ENCODE results near the gene MYEF2. TPM values are rescaled to one million over a fixed set of nuclear protein-coding genes. Genes with fewer than 3 reads are reported as not detected.

Gene MYEF2
- polyA plus RNA-seq (2012; ENCODE audit: insufficient read depth, insufficient read length, low read depth) = 93.4 TPM

GRCh38 chr15:48177766-48178647 lies at the start of gene MYEF2:
Gene MYEF2, minus strand, starts transcription at chr15:48178295. Its CDS starts 58 bp downstream, at chr15:48178237.
- no peaks in the 10 kb centered on the region for H3K27me3 ChIP-seq
- no peaks in the 10 kb centered on the region for H3K9me3 ChIP-seq
- peak; percentile 95 for DNase-seq
- peaks cover 15% of the 10 kb centered on the region for H3K4me1 ChIP-seq
- H3K4me3 ChIP-seq (ENCODE audit: low read depth, low read length) = peak within 1 kb of the TSS; percentile 67
- no peaks in the 10 kb centered on the region; the same call in 1 of the 2 replicates for H3K36me3 ChIP-seq
- no peak for TF ChIP-seq CTCF (IDR thresholded peaks at IDR 0.05; ENCODE audit: low read depth, low read length)

GRCh38 chr15:48225771-48226170 lies 47.7 kb upstream of the MYEF2 start:
- DNase-seq = no peak
- no peak overlapping the region for H3K4me3 ChIP-seq (ENCODE audit: low read depth, low read length)
- TF ChIP-seq CTCF (IDR thresholded peaks at IDR 0.05; ENCODE audit: low read depth, low read length) = no peak
- H3K27me3 ChIP-seq = no peaks in the 10 kb centered on the region
- H3K36me3 ChIP-seq = no peaks in the 10 kb centered on the region
- H3K9me3 ChIP-seq = no peaks in the 10 kb centered on the region
- no peaks in the 10 kb centered on the region for H3K4me1 ChIP-seq

GRCh38 chr15:48222627-48223026 lies 44.5 kb upstream of the MYEF2 start:
- H3K9me3 ChIP-seq = no peaks in the 10 kb centered on the region
- no peaks in the 10 kb centered on the region for H3K4me1 ChIP-seq
- H3K4me3 ChIP-seq (ENCODE audit: low read depth, low read length) = no peak overlapping the region
- no peaks in the 10 kb centered on the region for H3K36me3 ChIP-seq
- TF ChIP-seq CTCF (IDR thresholded peaks at IDR 0.05; ENCODE audit: low read depth, low read length) = no peak
- no peak for DNase-seq
- H3K27me3 ChIP-seq = no peaks in the 10 kb centered on the region

GRCh38 chr15:48221885-48222284 lies 43.8 kb upstream of the MYEF2 start:
- Histone ChIP-seq H3K36me3 (no peaks in the 10 kb centered on the region), H3K9me3 (no peaks in the 10 kb centered on the region), H3K4me1 (no peaks in the 10 kb centered on the region), H3K27me3 (no peaks in the 10 kb centered on the region), H3K4me3 (ENCODE audit: low read depth, low read length) (no peak overlapping the region)
- TF ChIP-seq CTCF (IDR thresholded peaks at IDR 0.05; ENCODE audit: low read depth, low read length) = no peak
- no peak for DNase-seq

- Histone ChIP-seq H3K9me3 (no peaks in the 10 kb centered on the region), H3K4me3 (ENCODE audit: low read depth, low read length) (no peak overlapping the region), H3K36me3 (no peaks in the 10 kb centered on the region), H3K4me1 (no peaks in the 10 kb centered on the region), H3K27me3 (no peaks in the 10 kb centered on the region)
- no peak for DNase-seq
- no peak for TF ChIP-seq CTCF (IDR thresholded peaks at IDR 0.05; ENCODE audit: low read depth, low read length)
Measured at GRCh38 chr15:48221261-48221660, 43.2 kb upstream of the MYEF2 start.

- Histone ChIP-seq H3K27me3 (no peaks in the 10 kb centered on the region), H3K9me3 (no peaks in the 10 kb centered on the region), H3K36me3 (no peaks in the 10 kb centered on the region), H3K4me3 (ENCODE audit: low read depth, low read length) (no peak within 1 kb of the TSS), H3K4me1 (no peaks in the 10 kb centered on the region)
- no peak for TF ChIP-seq CTCF (IDR thresholded peaks at IDR 0.05; ENCODE audit: low read depth, low read length)
- DNase-seq = no peak
Measured at GRCh38 chr15:48205981-48206380, 27.9 kb upstream of the MYEF2 start, which contains the start of gene SLC12A1. Gene SLC12A1, plus strand, starts transcription at chr15:48206302. Its CDS starts 1,418 bp downstream, at chr15:48207720.

Data from BE2C (cell line).